Sigmoid colon (tissue), 7 donors: ENCODE results near the gene IL1A. TPM values are rescaled to one million over a fixed set of nuclear protein-coding genes. Genes with fewer than 3 reads are reported as not detected.

Experiments used
- DNase-seq: peaks from one replicate; pipeline ENCODE4 v3.0.0-alpha.2; 2019
- H3K27ac ChIP-seq, 4 donors: fragments of 200-600 bp; sonication (generic); one replicate each; pipeline ENCODE4 v1.5.1; 2016 to 2019; ENCODE audit warnings: mild to moderate bottlenecking in 1 of 4
- H3K27me3 ChIP-seq, 3 donors: fragments of 200-600 bp; sonication (generic); one replicate each; pipeline ENCODE4 v1.5.1; 2019; ENCODE audit warnings: mild to moderate bottlenecking in 1 of 3
- H3K36me3 ChIP-seq, 4 donors: fragments of 200-600 bp; sonication (generic); one replicate each; pipeline ENCODE4 v1.5.1; 2016 to 2019
- H3K4me1 ChIP-seq, 4 donors: fragments of 200-600 bp; sonication (generic); one replicate each; pipeline ENCODE4 v1.5.1; 2017 to 2019
- H3K4me3 ChIP-seq, 4 donors: fragments of 200-600 bp; sonication (generic); one replicate each; pipeline ENCODE4 v1.5.1; 2017 to 2019; ENCODE audit warnings: mild to moderate bottlenecking in 2 of 4, moderate library complexity in 1 of 4
- H3K9me3 ChIP-seq, 4 donors: fragments of 200-600 bp in 3 of 4; sonication (generic) in 3 of 4; one replicate each; pipeline versions ENCODE4 v1.5.1 to v1.6.1; 2013 to 2019
- EP300 ChIP-seq, 4 donors: sonication (generic); formaldehyde crosslinking; IDR thresholded peaks; one replicate each; pipeline ENCODE4 v1.6.1; 2017; ENCODE audit warnings: antibody characterized with exemption in 4 of 4
- POLR2A ChIP-seq, 2 donors: fragments of 450-650 bp; IDR thresholded peaks; one replicate each; pipeline ENCODE4 v1.6.1; 2016; ENCODE audit warnings: antibody characterized with exemption in 2 of 2, mild to moderate bottlenecking in 2 of 2, moderate library complexity in 2 of 2
- POLR2AphosphoS5 ChIP-seq, 4 donors: sonication (generic); formaldehyde crosslinking; IDR thresholded peaks; one replicate each; pipeline ENCODE4 v1.6.1; 2017; ENCODE audit warnings: antibody characterized with exemption in 4 of 4
- WGBS, 2 donors: extraction: QIAGEN DNeasy Blood & Tissue Kit; methylation state at CpG; one replicate each; pipeline ENCODE4 v1.1.7; 2013; 5-methylcytosine and 5-hydroxymethylcytosine counted together
- intact Hi-C: fragments of 100-400 bp; cut with DNase I; formaldehyde crosslinking; loops from one replicate; pipeline ENCODE4 v1.15.1; 2023
- polyA plus RNA-seq, 3 donors: library from polyadenylated mRNA; stranded (reverse); fragments of 200-250 nt; gene quantifications; one replicate each; pipeline ENCODE4 v1.2.3, GENCODE V29; 2013
- total RNA-seq, 4 donors: library from RNA; depleted of rRNA; stranded (reverse); fragments of >200 nt; gene quantifications; one replicate each; pipeline ENCODE4 v1.1.0, GENCODE V29; 2016
- TF ChIP-seq, protein P1 (sequence below), 4 experiments: fragments of 450-650 bp in 3 of 4; fragments of 200-600 bp in 1 of 4; IDR thresholded peaks; one replicate each; pipeline ENCODE4 v1.5.1; 2016 to 2019; ENCODE audit warnings: antibody characterized with exemption in 4 of 4, mild to moderate bottlenecking in 3 of 4, moderate library complexity in 2 of 4
- donor health status: healthy with polysubstance abuse.
- donor health status: Bipolar disorder and iron deficiency.
- donor health status: healthy.

IL1A gene
- total and polyA plus RNA-seq, 7 donors, result 0.46 to 0.73 TPM; not detected in 5

- Histone ChIP-seq H3K4me3 (no peak overlapping the region), H3K4me1 (no peaks in the 10 kb centered on the region), H3K27me3 (no peaks in the 10 kb centered on the region), H3K9me3 (no peaks in the 10 kb centered on the region), H3K36me3 (no peaks in the 10 kb centered on the region), H3K27ac (no peak overlapping the region)
- no peak for TF ChIP-seq EP300 (IDR thresholded peaks at IDR 0.05)
- TF ChIP-seq POLR2AphosphoS5 (IDR thresholded peaks at IDR 0.05), result no peak
- TF ChIP-seq POLR2A (IDR thresholded peaks at IDR 0.05), result no peak
- TF ChIP-seq, protein P1, sequence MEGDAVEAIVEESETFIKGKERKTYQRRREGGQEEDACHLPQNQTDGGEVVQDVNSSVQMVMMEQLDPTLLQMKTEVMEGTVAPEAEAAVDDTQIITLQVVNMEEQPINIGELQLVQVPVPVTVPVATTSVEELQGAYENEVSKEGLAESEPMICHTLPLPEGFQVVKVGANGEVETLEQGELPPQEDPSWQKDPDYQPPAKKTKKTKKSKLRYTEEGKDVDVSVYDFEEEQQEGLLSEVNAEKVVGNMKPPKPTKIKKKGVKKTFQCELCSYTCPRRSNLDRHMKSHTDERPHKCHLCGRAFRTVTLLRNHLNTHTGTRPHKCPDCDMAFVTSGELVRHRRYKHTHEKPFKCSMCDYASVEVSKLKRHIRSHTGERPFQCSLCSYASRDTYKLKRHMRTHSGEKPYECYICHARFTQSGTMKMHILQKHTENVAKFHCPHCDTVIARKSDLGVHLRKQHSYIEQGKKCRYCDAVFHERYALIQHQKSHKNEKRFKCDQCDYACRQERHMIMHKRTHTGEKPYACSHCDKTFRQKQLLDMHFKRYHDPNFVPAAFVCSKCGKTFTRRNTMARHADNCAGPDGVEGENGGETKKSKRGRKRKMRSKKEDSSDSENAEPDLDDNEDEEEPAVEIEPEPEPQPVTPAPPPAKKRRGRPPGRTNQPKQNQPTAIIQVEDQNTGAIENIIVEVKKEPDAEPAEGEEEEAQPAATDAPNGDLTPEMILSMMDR (IDR thresholded peaks at IDR 0.05), result no peak
- no peak for DNase-seq
- 67 to 91% methylated on average over 3 of the region's 3 CpGs for WGBS, 2 donors
- intact Hi-C loops, result no loop called here
Measured at GRCh38 chr2:112782234-112782799, 2.0 kb downstream of the IL1A start.

- H3K27me3 ChIP-seq, result no peaks in the 10 kb centered on the region
- no peak for DNase-seq
- H3K4me3 ChIP-seq, result no peak overlapping the region
- intact Hi-C loops, result no loop called here
- H3K36me3 ChIP-seq, result no peaks in the 10 kb centered on the region
- no peaks in the 10 kb centered on the region for H3K9me3 ChIP-seq
- TF ChIP-seq POLR2AphosphoS5 (IDR thresholded peaks at IDR 0.05) (no peak), POLR2A (IDR thresholded peaks at IDR 0.05) (no peak)
- TF ChIP-seq, protein P1 (IDR thresholded peaks at IDR 0.05), result no peak
- H3K27ac ChIP-seq, result no peak overlapping the region
- no peaks in the 10 kb centered on the region for H3K4me1 ChIP-seq
- WGBS, 2 donors, result 91 to 92% methylated on average over 1 of the region's 1 CpG
Measured at GRCh38 chr2:112779598-112779997, 4.7 kb downstream of the IL1A start.

DNA sequence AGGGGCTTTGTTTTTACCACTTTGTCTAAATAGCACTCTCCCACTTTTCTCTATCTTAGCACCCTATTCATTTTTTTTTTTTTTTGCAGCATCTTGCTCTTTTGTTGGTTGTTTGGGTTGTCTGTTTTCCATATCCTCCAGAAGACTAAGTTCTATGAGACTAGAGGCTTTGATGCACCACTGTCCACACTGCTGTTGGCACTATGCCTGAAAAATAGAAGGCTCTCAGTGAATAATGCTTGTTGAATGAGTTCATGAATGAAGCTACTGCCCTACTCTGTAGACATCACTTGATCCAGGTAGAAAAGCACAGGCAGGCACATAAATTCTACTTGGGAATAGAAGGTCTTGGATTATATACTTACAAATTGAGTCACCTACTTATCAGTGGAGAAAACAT, 7.3 kb downstream of the IL1A start:
- no peak for DNase-seq
- H3K36me3 ChIP-seq, result no peaks in the 10 kb centered on the region
- TF ChIP-seq POLR2A (IDR thresholded peaks at IDR 0.05), result no peak
- no peak for TF ChIP-seq POLR2AphosphoS5 (IDR thresholded peaks at IDR 0.05)
- TF ChIP-seq EP300 (IDR thresholded peaks at IDR 0.05), result no peak
- TF ChIP-seq, protein P1 (IDR thresholded peaks at IDR 0.05), result no peak
- no peak overlapping the region for H3K4me3 ChIP-seq
- H3K4me1 ChIP-seq, result no peaks in the 10 kb centered on the region
- no peaks in the 10 kb centered on the region for H3K27me3 ChIP-seq
- H3K9me3 ChIP-seq, result no peaks in the 10 kb centered on the region
- no peak overlapping the region for H3K27ac ChIP-seq
- intact Hi-C loops, result no loop called here

- H3K4me3 ChIP-seq, result no peak overlapping the region
- no peaks in the 10 kb centered on the region for H3K9me3 ChIP-seq
- no peak for TF ChIP-seq EP300 (IDR thresholded peaks at IDR 0.05)
- no peak for TF ChIP-seq POLR2A (IDR thresholded peaks at IDR 0.05)
- no peak for TF ChIP-seq POLR2AphosphoS5 (IDR thresholded peaks at IDR 0.05)
- TF ChIP-seq, protein P1 (IDR thresholded peaks at IDR 0.05), result no peak
- no peaks in the 10 kb centered on the region for H3K36me3 ChIP-seq
- intact Hi-C loops, result no loop called here
- no peaks in the 10 kb centered on the region for H3K4me1 ChIP-seq
- DNase-seq, result no peak
- 73 to 76% methylated on average over 3 of the region's 3 CpGs for WGBS, 2 donors
- H3K27me3 ChIP-seq, result no peaks in the 10 kb centered on the region
- no peak overlapping the region for H3K27ac ChIP-seq
Measured at GRCh38 chr2:112776113-112776512, 8.2 kb downstream of the IL1A start.
